ENCODE results near the gene RIN1. TPM values are rescaled to one million over a fixed set of nuclear protein-coding genes. Genes with fewer than 3 reads are reported as not detected.

RIN1 gene
- total and polyA plus RNA-seq, 2 experiments from 2014 or later = 1.9 to 9.4 TPM

DNA sequence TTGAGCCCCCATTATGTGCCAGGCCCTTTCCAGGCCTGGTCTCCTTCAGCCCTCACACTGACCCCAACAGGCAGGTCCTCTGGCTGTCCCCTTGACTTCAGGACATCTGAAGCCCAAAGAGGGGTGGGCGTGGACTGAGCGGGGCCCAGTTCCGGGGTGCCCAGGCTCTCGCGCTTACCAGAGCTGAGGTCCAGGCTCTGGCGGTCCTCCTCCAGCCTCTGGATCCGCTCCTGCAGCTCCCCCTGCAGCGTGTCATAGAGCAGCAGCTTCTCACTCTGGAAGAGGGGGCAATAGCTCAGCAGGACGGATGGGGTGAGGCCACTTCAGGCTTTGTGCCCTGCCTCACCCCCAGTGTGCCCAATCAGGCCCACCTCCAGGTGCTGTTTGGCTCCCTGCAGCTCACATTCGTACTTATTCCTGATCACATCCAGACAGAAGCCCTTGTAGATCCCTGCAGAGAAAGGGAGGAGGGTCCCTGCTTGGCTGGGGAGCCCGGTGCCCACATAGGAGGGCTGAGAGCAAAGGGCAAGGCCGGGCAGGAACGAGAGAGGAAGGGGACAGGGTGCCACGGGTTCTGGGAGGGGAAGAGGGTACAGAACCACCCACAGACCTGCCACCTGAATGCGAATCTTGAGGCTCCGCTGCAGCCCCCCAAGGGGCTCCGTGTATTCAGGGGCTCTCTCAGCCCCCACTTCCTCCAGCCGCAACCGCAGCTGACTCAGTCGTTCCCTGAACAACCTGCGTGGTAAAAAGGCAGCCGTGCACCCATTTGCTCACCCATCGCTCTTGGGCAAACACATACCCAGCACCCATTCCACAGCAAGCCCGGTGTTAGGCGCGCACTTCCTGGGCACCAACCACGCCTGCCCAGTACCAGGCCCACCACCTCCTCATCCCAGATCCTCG, 4.6 kb upstream of the RIN1 start:
- peaks cover 7% of the 10 kb centered on the region for H3K4me1 ChIP-seq (ENCODE audit: low read depth)
- peaks cover 12% of the 10 kb centered on the region for H3K36me3 ChIP-seq
- H3K9me3 ChIP-seq (ENCODE audit: low read depth) = no peaks in the 10 kb centered on the region
- no peak overlapping the region for H3K4me3 ChIP-seq
- TF ChIP-seq, protein P1, sequence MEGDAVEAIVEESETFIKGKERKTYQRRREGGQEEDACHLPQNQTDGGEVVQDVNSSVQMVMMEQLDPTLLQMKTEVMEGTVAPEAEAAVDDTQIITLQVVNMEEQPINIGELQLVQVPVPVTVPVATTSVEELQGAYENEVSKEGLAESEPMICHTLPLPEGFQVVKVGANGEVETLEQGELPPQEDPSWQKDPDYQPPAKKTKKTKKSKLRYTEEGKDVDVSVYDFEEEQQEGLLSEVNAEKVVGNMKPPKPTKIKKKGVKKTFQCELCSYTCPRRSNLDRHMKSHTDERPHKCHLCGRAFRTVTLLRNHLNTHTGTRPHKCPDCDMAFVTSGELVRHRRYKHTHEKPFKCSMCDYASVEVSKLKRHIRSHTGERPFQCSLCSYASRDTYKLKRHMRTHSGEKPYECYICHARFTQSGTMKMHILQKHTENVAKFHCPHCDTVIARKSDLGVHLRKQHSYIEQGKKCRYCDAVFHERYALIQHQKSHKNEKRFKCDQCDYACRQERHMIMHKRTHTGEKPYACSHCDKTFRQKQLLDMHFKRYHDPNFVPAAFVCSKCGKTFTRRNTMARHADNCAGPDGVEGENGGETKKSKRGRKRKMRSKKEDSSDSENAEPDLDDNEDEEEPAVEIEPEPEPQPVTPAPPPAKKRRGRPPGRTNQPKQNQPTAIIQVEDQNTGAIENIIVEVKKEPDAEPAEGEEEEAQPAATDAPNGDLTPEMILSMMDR (IDR thresholded peaks at IDR 0.05; ENCODE audit: low read depth, low read length) = no peak
- DNase-seq (ENCODE audit: low read depth in 1 of 2, low spot score in 1 of 2) = no peak
- H3K27ac ChIP-seq = no peak overlapping the region
- no peaks in the 10 kb centered on the region for H3K27me3 ChIP-seq

DNA sequence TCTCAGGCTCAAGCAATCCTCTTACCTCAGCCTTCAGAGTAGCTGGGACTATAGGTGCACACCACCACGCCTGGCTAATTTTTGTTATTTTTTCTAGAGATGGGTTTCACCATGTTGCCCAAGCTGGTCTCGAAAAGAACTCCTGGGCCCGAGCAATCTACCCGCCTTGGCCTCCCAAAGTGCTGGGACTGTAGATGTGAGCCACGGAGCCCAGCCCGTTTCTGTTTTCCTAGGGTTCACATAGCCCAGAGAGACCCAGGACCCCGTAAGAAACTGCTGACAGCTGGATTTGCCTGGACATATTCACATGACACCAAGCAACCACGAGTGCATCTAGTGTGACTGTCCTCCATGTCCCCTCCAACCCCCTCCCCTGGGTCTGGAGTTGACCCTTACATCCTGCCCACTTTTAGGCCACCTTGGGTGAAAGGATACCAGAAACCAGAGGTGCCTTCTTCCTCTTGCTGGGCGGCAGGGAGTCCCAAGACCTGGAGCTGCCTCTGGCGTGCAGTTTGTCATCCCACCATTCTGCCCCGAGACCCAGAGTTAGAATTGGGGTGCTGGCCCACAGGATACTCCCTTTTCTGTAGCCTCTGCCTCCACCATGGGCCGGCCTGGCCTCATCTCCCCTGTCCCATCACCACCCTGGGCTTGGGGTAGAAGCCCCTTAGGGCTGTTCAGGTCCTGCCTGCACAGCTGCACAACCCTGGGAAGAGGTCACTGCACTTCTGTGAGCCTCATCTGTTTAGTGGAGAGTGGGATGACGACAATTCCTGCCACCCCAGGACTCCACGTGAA, 3.7 kb upstream of the RIN1 start:
- no peak overlapping the region for H3K27ac ChIP-seq
- no peak for DNase-seq (ENCODE audit: low read depth in 1 of 2, low spot score in 1 of 2)

DNA sequence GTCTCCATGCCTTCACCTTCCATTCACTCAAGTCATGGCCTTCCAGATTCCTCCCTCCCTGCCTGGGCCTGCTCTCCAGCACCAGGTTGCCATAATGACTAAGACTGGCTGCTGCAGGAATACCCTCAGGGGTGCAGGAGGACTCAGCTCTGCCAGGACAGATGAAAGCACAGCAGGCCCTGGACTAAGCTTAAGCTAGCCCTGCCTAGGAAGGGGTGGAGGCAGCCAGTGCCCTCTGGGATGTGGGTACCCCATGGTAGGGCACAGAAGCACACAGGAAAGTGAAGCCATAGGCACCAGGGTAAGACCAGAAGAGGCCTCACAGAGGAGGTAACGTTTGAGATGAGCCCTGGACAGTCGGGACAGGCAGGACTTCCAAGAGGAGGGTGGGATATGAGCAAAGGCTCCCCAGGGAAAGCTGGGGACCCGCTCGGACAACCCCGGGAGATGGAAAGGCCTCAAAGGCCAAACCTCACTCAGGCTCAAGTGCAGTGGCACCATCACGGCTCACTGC, 3.0 kb upstream of the RIN1 start:
- DNase-seq (ENCODE audit: low read depth in 1 of 2, low spot score in 1 of 2) = no peak
- TF ChIP-seq, protein P1 (IDR thresholded peaks at IDR 0.05; ENCODE audit: low read depth, low read length) = no peak
- Histone ChIP-seq H3K27ac (no peak overlapping the region), H3K4me3 (no peak overlapping the region), H3K36me3 (peaks cover 12% of the 10 kb centered on the region), H3K9me3 (ENCODE audit: low read depth) (no peaks in the 10 kb centered on the region), H3K4me1 (ENCODE audit: low read depth) (peaks cover 4% of the 10 kb centered on the region), H3K27me3 (no peaks in the 10 kb centered on the region)

More for the DNA sequence above, 3.7 kb upstream of the RIN1 start:
- Histone ChIP-seq H3K9me3 (ENCODE audit: low read depth) (no peaks in the 10 kb centered on the region), H3K4me1 (ENCODE audit: low read depth) (peaks cover 4% of the 10 kb centered on the region), H3K4me3 (no peak overlapping the region), H3K27me3 (no peaks in the 10 kb centered on the region), H3K36me3 (peaks cover 12% of the 10 kb centered on the region)
- TF ChIP-seq, protein P1 (IDR thresholded peaks at IDR 0.05; ENCODE audit: low read depth, low read length) = no peak

DNA sequence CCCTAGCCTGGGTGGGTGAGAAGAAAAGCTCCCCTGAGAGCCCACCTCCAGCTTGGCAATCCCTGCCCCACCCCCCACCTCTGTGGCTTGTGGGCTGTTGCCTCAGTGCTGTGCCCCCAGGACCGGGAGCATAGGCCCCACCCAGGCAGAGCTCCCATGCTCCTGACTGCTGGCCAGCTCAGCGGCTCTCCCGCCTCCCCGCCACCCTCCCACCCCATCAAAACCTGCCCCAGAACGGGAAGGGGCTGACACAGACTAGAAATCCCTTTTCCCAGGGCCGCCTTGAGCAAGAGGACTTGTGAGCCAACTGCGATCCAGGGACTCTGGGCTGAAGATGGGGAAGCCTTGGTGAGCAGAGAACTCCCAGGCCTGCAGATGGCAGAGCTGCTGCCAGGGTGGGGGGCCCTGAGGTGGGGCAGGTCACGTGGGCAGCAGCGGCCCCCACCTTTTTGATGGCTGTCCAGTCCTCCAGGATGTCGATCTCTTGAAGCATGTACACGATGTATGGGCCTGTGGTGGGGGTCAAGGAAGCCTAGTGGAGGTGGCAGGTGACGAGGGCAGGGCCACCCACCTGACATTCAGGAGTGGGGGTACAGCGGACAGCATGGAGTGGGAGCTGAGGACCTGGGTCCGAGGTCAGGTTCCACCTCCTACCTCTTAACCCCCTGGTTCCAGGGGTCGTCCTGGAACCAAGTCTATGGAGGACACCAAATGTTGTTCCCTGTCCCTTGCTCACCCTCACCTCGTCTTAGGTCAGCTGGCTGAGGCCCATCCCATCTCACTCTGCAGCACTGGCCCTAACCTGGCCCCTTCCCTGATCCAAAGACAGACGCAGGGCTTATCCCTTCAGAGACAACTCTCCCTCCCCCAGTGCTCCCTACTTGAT, 2.3 kb upstream of the RIN1 start:
- TF ChIP-seq, protein P1 (IDR thresholded peaks at IDR 0.05; ENCODE audit: low read depth, low read length) = no peak
- Histone ChIP-seq H3K27me3 (no peaks in the 10 kb centered on the region), H3K4me3 (no peak overlapping the region), H3K27ac (no peak overlapping the region), H3K4me1 (ENCODE audit: low read depth) (peaks cover 4% of the 10 kb centered on the region), H3K36me3 (peaks cover 12% of the 10 kb centered on the region), H3K9me3 (ENCODE audit: low read depth) (no peaks in the 10 kb centered on the region)
- DNase-seq (ENCODE audit: low read depth in 1 of 2, low spot score in 1 of 2) = no peak
